ENCODE measurements around the gene MAP3K15. TPM values are rescaled to one million over a fixed set of nuclear protein-coding genes. Genes with fewer than 3 reads are reported as not detected.
A peak's percentile ranks its signal among the peaks of the same experiment; 100 is the strongest.

Gene MAP3K15
- total and polyA plus RNA-seq, 10 donors: 0.86 to 11.3 (median 7.1) TPM

- peaks cover 0 to 60% (median 8%) of the 10 kb centered on the region in 6 donors for H3K36me3 ChIP-seq
- no peaks in the 10 kb centered on the region for H3K9me3 ChIP-seq
- no peak overlapping the region for H3K4me3 ChIP-seq
- intact Hi-C loops (cut with DNase I; ENCODE audit: low total_unique reads): no loop called here
- TF ChIP-seq POLR2A (IDR thresholded peaks at IDR 0.05): no peak
- no peak for TF ChIP-seq POLR2AphosphoS5 (IDR thresholded peaks at IDR 0.05)
- no peak for TF ChIP-seq CTCF (IDR thresholded peaks at IDR 0.05 in 8 of 11, conservative IDR thresholded peaks at IDR 0.05 in 3 of 11)
- H3K27ac ChIP-seq: no peak overlapping the region
- 83 to 93% (median 86%) methylated on average over 6 of the region's 6 CpGs for WGBS, 5 donors
- no peaks in the 10 kb centered on the region for H3K27me3 ChIP-seq (replicated peaks in 1 of 7)
- no peak for DNase-seq
- H3K4me1 ChIP-seq: peaks cover 0 to 4% (median 0%) of the 10 kb centered on the region in 6 donors
Observed at GRCh38 chrX:19548934-19549333, 33.6 kb upstream of the MAP3K15 start.

GRCh38 chrX:19548279-19548678 is 33.0 kb upstream of the MAP3K15 start:
- TF ChIP-seq POLR2AphosphoS5 (IDR thresholded peaks at IDR 0.05): no peak
- no peak for TF ChIP-seq POLR2A (IDR thresholded peaks at IDR 0.05)
- TF ChIP-seq CTCF (IDR thresholded peaks at IDR 0.05 in 8 of 11, conservative IDR thresholded peaks at IDR 0.05 in 3 of 11): no peak
- no peaks in the 10 kb centered on the region for H3K9me3 ChIP-seq
- no peaks in the 10 kb centered on the region for H3K27me3 ChIP-seq (replicated peaks in 1 of 7)
- H3K4me3 ChIP-seq: no peak overlapping the region
- H3K36me3 ChIP-seq: peaks cover 0 to 67% (median 8%) of the 10 kb centered on the region in 6 donors
- WGBS, 5 donors: 43 to 85% (median 64%) methylated on average over 2 of the region's 2 CpGs
- intact Hi-C loops (cut with DNase I; ENCODE audit: low total_unique reads): no loop called here
- H3K4me1 ChIP-seq: peaks cover 0 to 4% (median 0%) of the 10 kb centered on the region in 6 donors
- H3K27ac ChIP-seq: no peak overlapping the region
- DNase-seq: no peak

GRCh38 chrX:19545651-19546050 is 30.3 kb upstream of the MAP3K15 start:
- no peak for TF ChIP-seq POLR2A (IDR thresholded peaks at IDR 0.05)
- no peak for TF ChIP-seq POLR2AphosphoS5 (IDR thresholded peaks at IDR 0.05)
- no peak for TF ChIP-seq CTCF (IDR thresholded peaks at IDR 0.05 in 8 of 11, conservative IDR thresholded peaks at IDR 0.05 in 3 of 11)
- Histone ChIP-seq H3K27ac (no peak overlapping the region), H3K36me3 (peaks cover 0 to 90% (median 15%) of the 10 kb centered on the region in 6 donors), H3K4me1 (peaks cover 0 to 4% (median 0%) of the 10 kb centered on the region in 6 donors), H3K27me3 (replicated peaks in 1 of 7) (no peaks in the 10 kb centered on the region), H3K9me3 (no peaks in the 10 kb centered on the region), H3K4me3 (no peak overlapping the region)
- no peak for DNase-seq
- 80 to 93% (median 91%) methylated on average over 9 of the region's 9 CpGs for WGBS, 5 donors
- intact Hi-C loops (cut with DNase I; ENCODE audit: low total_unique reads): no loop called here

- intact Hi-C loops (cut with DNase I; ENCODE audit: low total_unique reads): no loop called here
- DNase-seq: no peak
- peaks cover 0 to 91% (median 16%) of the 10 kb centered on the region in 6 donors for H3K36me3 ChIP-seq
Observed at GRCh38 chrX:19544693-19545305, 29.5 kb upstream of the MAP3K15 start.

More at GRCh38 chrX:19544693-19545305, 29.5 kb upstream of the MAP3K15 start:
- WGBS, 5 donors: 41 to 51% (median 48%) methylated on average over 8 of the region's 8 CpGs
- Histone ChIP-seq H3K27me3 (replicated peaks in 1 of 7) (no peaks in the 10 kb centered on the region), H3K9me3 (no peaks in the 10 kb centered on the region), H3K27ac (no peak overlapping the region), H3K4me3 (no peak overlapping the region), H3K4me1 (peaks cover 0 to 4% (median 0%) of the 10 kb centered on the region in 6 donors)
- TF ChIP-seq CTCF (IDR thresholded peaks at IDR 0.05 in 8 of 11, conservative IDR thresholded peaks at IDR 0.05 in 3 of 11) (peak in 10 of 11 experiments; percentile 17 to 70 (median 56)), POLR2A (IDR thresholded peaks at IDR 0.05) (no peak), POLR2AphosphoS5 (IDR thresholded peaks at IDR 0.05) (no peak)

All from spleen (tissue), 11 donors.